Karpas-422 (cell line): Measurements from ENCODE around the gene MSRB3. TPM values are rescaled to one million over a fixed set of nuclear protein-coding genes. Genes with fewer than 3 reads are reported as not detected.

Experiments
- DNase-seq: peaks from one replicate; pipeline ENCODE4 v3.0.0-alpha.2; 2015
- H2AFZ ChIP-seq: fragments of 200-600 bp; sonication (generic); 2 replicates; pipeline ENCODE4 v1.6.1; 2014; ENCODE audit warnings: antibody characterized with exemption, low read length, mixed read lengths
- H3K27ac ChIP-seq: fragments of 200-600 bp; sonication (generic); 2 replicates; pipeline ENCODE4 v1.5.1; 2014; ENCODE audit warnings: mild to moderate bottlenecking, low read length, moderate library complexity
- H3K27me3 ChIP-seq: fragments of 200-600 bp; sonication (generic); 2 replicates; pipeline ENCODE4 v1.6.1; 2014; ENCODE audit warnings: low read length, mixed read lengths
- H3K36me3 ChIP-seq: fragments of 200-600 bp; sonication (generic); 2 replicates; pipeline ENCODE4 v1.6.1; 2014; ENCODE audit warnings: low read length, mixed read lengths; ENCODE audit not compliant: insufficient read depth
- H3K4me1 ChIP-seq: fragments of 200-600 bp; sonication (generic); 2 replicates; pipeline ENCODE4 v1.6.1; 2014; ENCODE audit warnings: mild to moderate bottlenecking, low read length, mixed read lengths
- H3K4me2 ChIP-seq: fragments of 200-600 bp; sonication (generic); 2 replicates; pipeline ENCODE4 v1.6.1; 2014; ENCODE audit warnings: low read length, low read depth, mild to moderate bottlenecking; ENCODE audit not compliant: poor library complexity, severe bottlenecking
- H3K4me3 ChIP-seq: fragments of 200-600 bp; sonication (generic); 2 replicates; pipeline ENCODE4 v1.5.1; 2014; ENCODE audit warnings: mild to moderate bottlenecking, antibody characterized with exemption, low read length, mixed read lengths
- H3K79me2 ChIP-seq: fragments of 200-600 bp; sonication (generic); 2 replicates; pipeline ENCODE4 v1.6.1; 2014; ENCODE audit warnings: mild to moderate bottlenecking, low read length, mixed read lengths
- H3K9ac ChIP-seq: fragments of 200-600 bp; sonication (generic); 2 replicates; pipeline ENCODE4 v1.6.0; 2014; ENCODE audit warnings: low read length
- H3K9me2 ChIP-seq: fragments of 200-600 bp; sonication (generic), shearing (Covaris generic); replicated peaks from 2 replicates; pipeline ENCODE4 v1.6.0; 2014; ENCODE audit warnings: mild to moderate bottlenecking, low read length, moderate library complexity; ENCODE audit not compliant: insufficient read depth
- H3K9me3 ChIP-seq: fragments of 300-700, 200-600 bp; sonication (generic); 2 replicates; pipeline ENCODE4 v1.6.1; 2014; ENCODE audit warnings: low read length, mixed read lengths
- H4K20me1 ChIP-seq: fragments of 200-600 bp; sonication (generic); 2 replicates; pipeline ENCODE4 v1.6.1; 2014; ENCODE audit warnings: mild to moderate bottlenecking, antibody characterized with exemption, low read length, low read depth; ENCODE audit not compliant: insufficient read depth
- total RNA-seq: library from RNA; depleted of rRNA; stranded (reverse); fragments of >200 nt; shearing (Covaris generic); gene quantifications from 2 replicates; pipeline ENCODE4 v1.2.3, GENCODE V29; 2014; ENCODE audit warnings: low replicate concordance

The MSRB3 gene
- total RNA-seq, 1 experiment from 2014 or later = not detected

DNA sequence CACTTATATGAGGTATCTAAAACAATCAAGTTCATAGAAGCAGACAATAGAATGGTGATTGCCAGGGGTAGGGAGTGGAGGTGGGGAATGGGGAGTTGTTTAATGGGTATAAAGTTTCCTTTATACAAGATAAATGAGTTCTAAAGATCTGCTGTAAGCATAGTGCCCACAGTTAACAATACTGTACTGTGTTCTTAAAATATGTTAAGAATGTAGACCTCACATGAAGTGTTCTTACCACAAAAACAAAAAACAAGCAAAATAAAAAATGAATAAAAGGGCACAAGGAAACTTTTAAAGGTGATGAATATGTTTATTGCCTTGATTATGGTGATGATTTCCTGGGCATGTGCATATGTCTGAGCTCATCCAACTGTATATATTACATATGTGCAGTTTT lies 211.8 kb downstream of the MSRB3 start:
- no peak for DNase-seq
- Histone ChIP-seq H4K20me1 (no peaks in the 10 kb centered on the region), H3K27me3 (no peaks in the 10 kb centered on the region), H2AFZ (no peak overlapping the region), H3K4me2 (no peak overlapping the region), H3K4me1 (no peaks in the 10 kb centered on the region), H3K9me2 (no peaks in the 10 kb centered on the region), H3K9me3 (no peaks in the 10 kb centered on the region), H3K27ac (no peak overlapping the region), H3K9ac (no peak overlapping the region), H3K36me3 (no peaks in the 10 kb centered on the region), H3K79me2 (no peaks in the 10 kb centered on the region), H3K4me3 (no peak overlapping the region)

GRCh38 chr12:65492998-65493912 lies 214.8 kb downstream of the MSRB3 start:
- H3K4me1 ChIP-seq = no peaks in the 10 kb centered on the region
- no peaks in the 10 kb centered on the region for H4K20me1 ChIP-seq
- H3K27me3 ChIP-seq = no peaks in the 10 kb centered on the region
- no peak overlapping the region for H2AFZ ChIP-seq
- no peaks in the 10 kb centered on the region for H3K79me2 ChIP-seq
- no peak for DNase-seq
- no peaks in the 10 kb centered on the region for H3K36me3 ChIP-seq
- no peak overlapping the region for H3K27ac ChIP-seq
- no peak overlapping the region for H3K9ac ChIP-seq
- H3K9me3 ChIP-seq = no peaks in the 10 kb centered on the region
- H3K4me3 ChIP-seq = no peak overlapping the region
- no peak overlapping the region for H3K4me2 ChIP-seq
- no peaks in the 10 kb centered on the region for H3K9me2 ChIP-seq

- no peaks in the 10 kb centered on the region for H3K9me2 ChIP-seq
- no peak overlapping the region for H3K4me3 ChIP-seq
- DNase-seq = no peak
- H2AFZ ChIP-seq = no peak overlapping the region
- no peaks in the 10 kb centered on the region for H3K36me3 ChIP-seq
- H3K9ac ChIP-seq = no peak overlapping the region
- H3K4me2 ChIP-seq = no peak overlapping the region
- H4K20me1 ChIP-seq = no peaks in the 10 kb centered on the region
- H3K27me3 ChIP-seq = no peaks in the 10 kb centered on the region
- no peaks in the 10 kb centered on the region for H3K79me2 ChIP-seq
- no peaks in the 10 kb centered on the region for H3K9me3 ChIP-seq
- H3K27ac ChIP-seq = no peak overlapping the region
- no peaks in the 10 kb centered on the region for H3K4me1 ChIP-seq
These were observed 215.4 kb downstream of the MSRB3 start for GRCh38 chr12:65493913-65494245.

DNA sequence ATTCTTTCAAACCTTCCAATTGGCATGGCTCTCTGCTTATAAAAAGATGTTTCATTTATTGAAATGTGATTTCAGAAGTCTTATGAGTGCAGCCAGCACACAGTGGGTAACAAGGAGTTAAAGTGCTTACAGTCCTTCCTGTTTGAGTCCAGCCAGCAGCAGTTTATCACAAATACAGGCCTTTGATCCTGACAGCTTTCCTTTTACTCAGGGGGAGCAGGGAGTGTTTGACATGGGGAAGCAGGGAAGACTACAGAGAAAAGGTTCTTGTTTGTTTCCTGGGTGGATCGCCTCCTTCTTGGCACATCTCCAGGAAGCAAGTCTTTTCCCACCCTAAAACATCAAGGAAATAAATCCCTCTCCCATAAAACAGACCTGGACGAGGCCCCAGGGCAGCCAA lies 216.1 kb downstream of the MSRB3 start:
- no peaks in the 10 kb centered on the region for H3K27me3 ChIP-seq
- H3K4me3 ChIP-seq = no peak overlapping the region
- no peaks in the 10 kb centered on the region for H3K79me2 ChIP-seq
- H3K4me1 ChIP-seq = no peaks in the 10 kb centered on the region
- H3K9ac ChIP-seq = no peak overlapping the region
- no peaks in the 10 kb centered on the region for H3K9me2 ChIP-seq
- no peaks in the 10 kb centered on the region for H3K36me3 ChIP-seq
- no peak for DNase-seq
- H3K9me3 ChIP-seq = no peaks in the 10 kb centered on the region
- H4K20me1 ChIP-seq = no peaks in the 10 kb centered on the region
- H3K27ac ChIP-seq = no peak overlapping the region
- no peak overlapping the region for H2AFZ ChIP-seq
- H3K4me2 ChIP-seq = no peak overlapping the region

DNA sequence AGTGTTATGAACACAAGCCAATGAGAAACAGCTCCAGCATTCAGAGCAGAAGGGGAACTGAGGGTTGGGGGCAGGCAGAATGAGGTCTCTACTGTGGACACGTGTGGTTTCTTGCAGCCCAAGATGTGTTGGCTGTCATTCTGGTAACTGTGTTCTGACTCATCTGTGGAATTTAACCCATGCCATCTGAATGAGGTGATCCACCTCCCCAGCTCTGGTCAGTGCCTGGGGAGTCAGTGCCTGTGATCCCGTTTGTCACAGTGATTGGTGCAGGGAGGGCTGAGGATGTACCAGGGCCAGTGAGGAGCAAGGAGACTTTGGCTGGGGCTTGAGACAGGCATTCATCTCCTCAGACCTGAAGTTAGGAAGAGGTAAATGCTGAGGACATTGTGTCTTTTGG lies 216.8 kb downstream of the MSRB3 start:
- Histone ChIP-seq H3K9me3 (no peaks in the 10 kb centered on the region), H2AFZ (no peak overlapping the region), H3K27ac (no peak overlapping the region), H3K9me2 (no peaks in the 10 kb centered on the region), H3K4me3 (no peak overlapping the region), H3K4me2 (no peak overlapping the region), H3K79me2 (no peaks in the 10 kb centered on the region), H3K27me3 (no peaks in the 10 kb centered on the region), H3K9ac (no peak overlapping the region), H3K4me1 (no peaks in the 10 kb centered on the region), H3K36me3 (no peaks in the 10 kb centered on the region), H4K20me1 (no peaks in the 10 kb centered on the region)
- no peak for DNase-seq

GRCh38 chr12:65496617-65497016 lies 218.1 kb downstream of the MSRB3 start:
- Histone ChIP-seq H2AFZ (no peak overlapping the region), H3K9me2 (no peaks in the 10 kb centered on the region), H3K4me1 (no peaks in the 10 kb centered on the region), H3K27ac (no peak overlapping the region), H3K79me2 (no peaks in the 10 kb centered on the region), H3K36me3 (no peaks in the 10 kb centered on the region), H4K20me1 (no peaks in the 10 kb centered on the region), H3K4me2 (no peak overlapping the region), H3K9me3 (no peaks in the 10 kb centered on the region), H3K27me3 (no peaks in the 10 kb centered on the region), H3K4me3 (no peak overlapping the region), H3K9ac (no peak overlapping the region)
- DNase-seq = no peak

GRCh38 chr12:65497660-65498059 lies 219.2 kb downstream of the MSRB3 start:
- Histone ChIP-seq H3K9ac (no peak overlapping the region), H3K4me1 (no peaks in the 10 kb centered on the region), H3K4me2 (no peak overlapping the region), H3K27me3 (no peaks in the 10 kb centered on the region), H3K4me3 (no peak overlapping the region), H3K9me3 (no peaks in the 10 kb centered on the region), H3K9me2 (no peaks in the 10 kb centered on the region), H3K27ac (no peak overlapping the region), H2AFZ (no peak overlapping the region), H3K36me3 (no peaks in the 10 kb centered on the region), H3K79me2 (no peaks in the 10 kb centered on the region), H4K20me1 (no peaks in the 10 kb centered on the region)
- no peak for DNase-seq

GRCh38 chr12:65499167-65499566 lies 220.7 kb downstream of the MSRB3 start:
- Histone ChIP-seq H3K9me3 (no peaks in the 10 kb centered on the region), H2AFZ (no peak overlapping the region), H3K36me3 (no peaks in the 10 kb centered on the region), H3K9ac (no peak overlapping the region), H3K9me2 (no peaks in the 10 kb centered on the region), H4K20me1 (no peaks in the 10 kb centered on the region), H3K27ac (no peak overlapping the region), H3K4me3 (no peak overlapping the region), H3K27me3 (no peaks in the 10 kb centered on the region), H3K4me1 (no peaks in the 10 kb centered on the region), H3K4me2 (no peak overlapping the region), H3K79me2 (no peaks in the 10 kb centered on the region)
- DNase-seq = no peak
